ENCODE results near the gene ADSS1. TPM values are rescaled to one million over a fixed set of nuclear protein-coding genes. Genes with fewer than 3 reads are reported as not detected.

Gene ADSS1
- total RNA-seq, 4 donors from 2014 or later = 4.4 to 11.3 (median 7.1) TPM; not detected in 1

DNA sequence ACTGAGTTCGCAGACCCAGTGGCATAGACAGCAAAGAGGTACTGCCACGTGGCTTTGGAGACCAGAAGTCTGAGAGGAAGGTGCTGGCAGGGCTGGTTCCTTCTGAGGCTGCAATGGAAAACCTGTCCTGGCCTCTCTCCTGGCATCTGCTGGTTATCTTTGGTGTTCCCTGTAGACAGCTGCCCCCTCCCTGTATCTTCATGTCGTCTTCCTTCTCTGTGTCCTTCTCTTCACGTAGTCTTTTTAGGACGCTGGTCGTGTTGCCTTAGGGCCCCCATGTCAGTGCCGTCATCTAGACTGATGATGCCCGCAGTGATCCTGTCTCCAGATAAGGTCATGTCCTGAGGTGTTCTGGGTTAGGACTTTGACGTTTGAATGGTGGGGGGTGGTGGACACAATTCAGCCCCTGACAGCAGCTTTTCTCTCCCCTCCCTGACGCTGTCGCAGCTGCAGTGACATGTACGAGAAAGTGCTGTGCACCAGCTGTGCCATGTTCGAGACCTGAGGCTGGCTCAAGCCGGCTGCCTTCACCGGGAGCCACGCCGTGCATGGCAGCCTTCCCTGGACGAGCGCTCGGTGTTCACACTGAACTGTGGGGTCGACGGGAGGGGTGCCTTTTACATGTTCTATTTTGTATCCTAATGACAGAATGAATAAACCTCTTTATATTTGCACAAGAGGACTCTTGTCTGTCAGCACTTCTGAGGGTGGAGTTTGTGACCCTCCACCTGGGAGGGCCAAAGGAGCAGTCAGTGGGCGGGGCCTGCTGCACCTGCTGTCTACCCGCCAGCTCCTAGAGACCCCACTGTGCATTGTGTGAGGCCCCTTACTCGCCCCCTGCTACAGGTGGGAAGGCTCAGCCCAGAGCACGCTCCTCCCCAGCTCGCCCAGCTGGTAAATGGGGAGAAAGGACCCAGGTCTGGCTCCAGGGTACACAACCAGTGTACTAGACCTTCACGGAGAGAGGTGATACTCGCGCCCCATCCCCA lies 35.2 kb downstream of the ADSS1 start:
- intact Hi-C loops (cut with DNase I; ENCODE audit: low total_unique reads) = no loop called here
- no peak for DNase-seq
- Histone ChIP-seq H3K36me3 (peaks cover 0 to 8% (median 4%) of the 10 kb centered on the region in 4 donors), H3K4me1 (peaks cover 4 to 9% (median 5%) of the 10 kb centered on the region in 4 donors), H3K27me3 (no peaks in the 10 kb centered on the region), H3K27ac (no peak overlapping the region), H3K9me3 (no peaks in the 10 kb centered on the region), H3K4me3 (no peak overlapping the region)
- 89 to 95% methylated on average over 9 to 30 of the region's 30 CpGs for WGBS, 2 donors (ENCODE audit: low coverage in 1 of 2)
- in situ Hi-C loops (cut with MboI; ENCODE audit: low pct_ligation_motif_present in 1 of 4, low pct_unique_long_range_greater_than_20kb in 1 of 4, low sequenced_read_pairs in 3 of 4) = no loop called here
- TF ChIP-seq POLR2A (IDR thresholded peaks at IDR 0.05) (no peak), EP300 (IDR thresholded peaks at IDR 0.05; ENCODE audit: low read depth) (no peak), POLR2AphosphoS5 (IDR thresholded peaks at IDR 0.05) (no peak)
- TF ChIP-seq, protein P1, sequence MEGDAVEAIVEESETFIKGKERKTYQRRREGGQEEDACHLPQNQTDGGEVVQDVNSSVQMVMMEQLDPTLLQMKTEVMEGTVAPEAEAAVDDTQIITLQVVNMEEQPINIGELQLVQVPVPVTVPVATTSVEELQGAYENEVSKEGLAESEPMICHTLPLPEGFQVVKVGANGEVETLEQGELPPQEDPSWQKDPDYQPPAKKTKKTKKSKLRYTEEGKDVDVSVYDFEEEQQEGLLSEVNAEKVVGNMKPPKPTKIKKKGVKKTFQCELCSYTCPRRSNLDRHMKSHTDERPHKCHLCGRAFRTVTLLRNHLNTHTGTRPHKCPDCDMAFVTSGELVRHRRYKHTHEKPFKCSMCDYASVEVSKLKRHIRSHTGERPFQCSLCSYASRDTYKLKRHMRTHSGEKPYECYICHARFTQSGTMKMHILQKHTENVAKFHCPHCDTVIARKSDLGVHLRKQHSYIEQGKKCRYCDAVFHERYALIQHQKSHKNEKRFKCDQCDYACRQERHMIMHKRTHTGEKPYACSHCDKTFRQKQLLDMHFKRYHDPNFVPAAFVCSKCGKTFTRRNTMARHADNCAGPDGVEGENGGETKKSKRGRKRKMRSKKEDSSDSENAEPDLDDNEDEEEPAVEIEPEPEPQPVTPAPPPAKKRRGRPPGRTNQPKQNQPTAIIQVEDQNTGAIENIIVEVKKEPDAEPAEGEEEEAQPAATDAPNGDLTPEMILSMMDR (IDR thresholded peaks at IDR 0.05) = no peak

DNA sequence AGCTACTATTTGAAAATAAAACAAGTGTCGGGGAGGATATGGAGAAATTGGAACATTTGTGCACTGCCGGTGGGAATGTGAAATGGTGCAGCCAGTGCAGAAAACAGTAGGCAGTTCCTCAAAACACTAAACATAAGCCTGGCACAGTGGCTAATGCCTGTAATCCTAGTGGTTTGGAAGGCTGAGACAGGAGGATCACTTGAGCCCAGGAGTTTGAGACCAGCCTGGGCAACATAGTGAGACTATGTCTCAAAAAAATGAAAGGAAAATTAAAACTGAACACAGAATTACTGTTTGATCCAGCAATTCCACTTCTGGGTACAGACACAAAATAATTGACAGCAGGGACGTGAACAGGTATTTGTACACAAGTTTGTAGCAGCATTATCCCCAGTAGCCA lies 41.5 kb downstream of the ADSS1 start:
- Histone ChIP-seq H3K27ac (no peak overlapping the region), H3K4me3 (no peak overlapping the region), H3K36me3 (no peaks in the 10 kb centered on the region), H3K9me3 (no peaks in the 10 kb centered on the region), H3K4me1 (peaks cover 0 to 10% (median 7%) of the 10 kb centered on the region in 4 donors), H3K27me3 (no peaks in the 10 kb centered on the region)
- DNase-seq = no peak
- intact Hi-C loops (cut with DNase I; ENCODE audit: low total_unique reads) (loop anchor here (5.0 kb wide), 1 partner anchor 62 kb away; no protein-coding TSS in a partner anchor), in situ Hi-C loops (cut with MboI; ENCODE audit: low pct_ligation_motif_present in 1 of 4, low pct_unique_long_range_greater_than_20kb in 1 of 4, low sequenced_read_pairs in 3 of 4) (loop anchor here (5.0 to 10.0 kb wide), 2 partner anchors 57 to 59 kb away; no protein-coding TSS in a partner anchor)
- 91 to 93% methylated on average over 3 of the region's 3 CpGs for WGBS, 2 donors (ENCODE audit: low coverage in 1 of 2)
- no peak for TF ChIP-seq POLR2A (IDR thresholded peaks at IDR 0.05)
- TF ChIP-seq EP300 (IDR thresholded peaks at IDR 0.05; ENCODE audit: low read depth) = no peak
- no peak for TF ChIP-seq POLR2AphosphoS5 (IDR thresholded peaks at IDR 0.05)
- TF ChIP-seq, protein P1 (IDR thresholded peaks at IDR 0.05) = no peak

DNA sequence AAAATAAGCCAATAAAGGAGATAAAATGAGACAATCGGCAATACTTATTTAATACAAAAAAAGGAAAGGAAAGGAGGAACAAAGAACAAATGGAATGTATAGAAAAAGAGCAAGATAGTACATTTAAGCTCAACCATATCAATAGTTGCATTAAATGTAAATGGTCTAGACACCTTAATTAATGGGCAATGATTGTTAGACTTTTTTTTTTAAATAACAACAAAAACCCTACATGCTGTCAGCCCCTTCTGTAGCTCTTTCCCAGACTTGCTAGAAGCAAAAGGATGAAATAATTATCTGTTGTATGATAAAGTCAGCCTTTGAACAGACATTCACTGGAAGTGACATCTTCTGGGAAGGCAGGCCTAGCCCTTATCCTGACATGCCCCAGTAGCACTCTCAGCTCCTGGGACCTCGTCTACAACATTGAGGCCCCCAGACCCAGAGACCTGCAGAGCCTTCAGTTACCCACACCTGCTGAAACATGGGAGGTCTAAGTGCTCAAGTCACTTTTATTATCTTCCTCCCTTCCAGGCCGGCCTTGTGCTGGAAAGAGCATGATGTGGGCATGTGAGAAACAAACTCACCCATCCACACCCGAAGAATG lies 42.3 kb downstream of the ADSS1 start:
- H3K4me1 ChIP-seq = peaks cover 0 to 10% (median 7%) of the 10 kb centered on the region in 4 donors
- TF ChIP-seq EP300 (IDR thresholded peaks at IDR 0.05; ENCODE audit: low read depth) (no peak), POLR2A (IDR thresholded peaks at IDR 0.05) (no peak), POLR2AphosphoS5 (IDR thresholded peaks at IDR 0.05) (no peak)
- TF ChIP-seq, protein P1 (IDR thresholded peaks at IDR 0.05) = no peak
- H3K27me3 ChIP-seq = no peaks in the 10 kb centered on the region
- no peaks in the 10 kb centered on the region for H3K9me3 ChIP-seq
- intact Hi-C loops (cut with DNase I; ENCODE audit: low total_unique reads) (loop anchor here (5.0 kb wide), 1 partner anchor 61 kb away; no protein-coding TSS in a partner anchor), in situ Hi-C loops (cut with MboI; ENCODE audit: low pct_ligation_motif_present in 1 of 4, low pct_unique_long_range_greater_than_20kb in 1 of 4, low sequenced_read_pairs in 3 of 4) (loop anchor here (5.0 to 10.0 kb wide), 2 partner anchors 56 to 58 kb away; no protein-coding TSS in a partner anchor)
- no peak overlapping the region for H3K4me3 ChIP-seq
- DNase-seq = no peak
- H3K36me3 ChIP-seq = no peaks in the 10 kb centered on the region
- WGBS, 2 donors (ENCODE audit: low coverage in 1 of 2) = 92 to 100% methylated on average over 2 to 4 of the region's 4 CpGs
- H3K27ac ChIP-seq = no peak overlapping the region

Data from transverse colon (tissue), 4 donors.